IPS DF 19.7 (cell line): ENCODE measurements around the gene P4HB.

ENCODE experiments used
- DNase-seq: peaks from one replicate; pipeline ENCODE4 v3.0.0-alpha.2; 2013; ENCODE audit warnings: low read depth, low spot score

P4HB gene

GRCh38 chr17:81831563-81831956, 28.8 kb downstream of the P4HB start:
- DNase-seq, result no peak

DNA sequence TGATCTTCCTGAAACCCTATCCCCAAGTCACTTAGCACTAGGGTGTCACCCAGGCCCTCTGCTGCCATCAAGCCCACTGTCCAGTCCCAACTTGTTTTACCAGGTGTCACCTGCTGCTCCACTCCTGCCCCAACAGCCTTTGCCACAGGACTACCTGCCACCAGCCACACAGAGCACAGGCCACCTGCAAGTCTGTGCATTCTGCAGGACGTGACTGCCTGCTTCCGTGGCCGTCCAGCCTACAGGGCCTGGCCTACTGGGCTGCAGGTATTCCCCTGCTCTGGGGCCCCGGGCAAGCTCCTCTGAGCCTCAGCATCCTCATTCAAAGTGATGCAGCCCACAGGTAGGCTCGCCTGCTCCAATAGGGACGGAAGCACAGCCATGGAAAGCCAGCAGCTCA, 30.5 kb downstream of the P4HB start:
- no peak for DNase-seq

- DNase-seq, result no peak
These were observed 31.7 kb downstream of the P4HB start for GRCh38 chr17:81828656-81829055.

DNA sequence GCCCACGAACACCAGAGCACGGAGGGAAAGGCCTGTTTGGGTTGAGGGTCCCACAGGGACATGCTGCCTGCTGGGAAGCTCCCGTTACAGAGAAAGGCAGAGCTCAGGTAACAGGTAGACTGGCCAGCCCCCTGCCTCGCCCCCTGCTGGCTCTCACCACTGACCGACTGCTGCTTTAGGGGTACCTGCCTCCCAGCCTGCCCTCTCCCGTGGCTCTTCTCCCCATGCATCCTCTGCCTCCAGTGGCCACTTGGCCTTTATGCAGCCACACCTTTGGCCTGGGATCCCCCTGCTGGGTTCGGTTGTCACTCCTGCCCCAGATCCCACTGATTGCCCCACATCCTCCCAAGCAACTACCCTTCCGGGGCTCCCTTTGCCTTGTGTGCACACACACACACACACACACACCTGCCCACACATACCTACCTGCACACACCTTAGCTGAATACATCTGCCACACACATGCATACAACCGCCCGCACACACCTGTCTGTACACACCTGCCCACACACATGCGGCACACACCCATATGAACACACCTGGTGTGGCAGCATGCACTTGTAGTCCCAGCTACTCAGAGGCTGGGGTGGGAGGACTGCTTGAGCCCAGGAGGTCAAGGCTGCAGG, 34.4 kb downstream of the P4HB start:
- no peak for DNase-seq

GRCh38 chr17:81824595-81824994, 35.7 kb downstream of the P4HB start:
- no peak for DNase-seq

DNA sequence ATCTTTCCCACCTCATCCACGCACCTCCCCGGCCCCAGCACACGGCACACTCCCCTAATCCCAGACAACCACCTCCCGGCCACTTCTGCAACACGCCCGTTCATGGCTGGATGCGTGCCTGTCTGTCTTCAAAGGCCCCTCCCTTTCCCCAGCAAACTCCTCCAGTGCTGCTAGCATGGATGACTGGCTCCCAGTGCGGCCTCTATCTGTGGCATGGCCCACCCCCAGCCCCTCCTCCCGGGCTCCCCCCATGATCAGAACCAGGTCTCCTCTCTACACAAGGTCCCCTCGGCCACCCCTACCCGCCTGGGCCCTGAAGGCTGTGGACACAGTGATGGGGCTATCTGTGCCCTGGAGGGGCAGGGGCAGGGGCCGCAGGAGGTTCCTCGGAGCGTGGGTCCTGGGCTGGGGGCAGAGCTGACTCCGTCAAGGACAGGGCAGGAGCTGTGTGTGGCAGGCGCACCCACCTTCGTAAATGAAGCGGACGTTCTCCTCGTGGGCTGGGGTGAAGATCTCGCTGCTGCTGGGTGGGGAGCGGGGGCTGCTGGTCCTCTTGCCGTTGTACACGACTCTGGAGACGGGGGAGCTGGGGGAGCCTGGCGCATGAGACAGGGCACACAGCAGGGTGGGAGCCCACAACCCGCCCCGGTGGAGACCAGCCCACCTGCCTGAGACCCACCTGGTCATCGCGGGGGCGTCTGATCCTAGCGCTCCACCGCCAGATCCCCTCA, 36.4 kb downstream of the P4HB start:
- DNase-seq, result no peak

- DNase-seq, result no peak
These were observed 37.1 kb downstream of the P4HB start for GRCh38 chr17:81822996-81823819.

DNA sequence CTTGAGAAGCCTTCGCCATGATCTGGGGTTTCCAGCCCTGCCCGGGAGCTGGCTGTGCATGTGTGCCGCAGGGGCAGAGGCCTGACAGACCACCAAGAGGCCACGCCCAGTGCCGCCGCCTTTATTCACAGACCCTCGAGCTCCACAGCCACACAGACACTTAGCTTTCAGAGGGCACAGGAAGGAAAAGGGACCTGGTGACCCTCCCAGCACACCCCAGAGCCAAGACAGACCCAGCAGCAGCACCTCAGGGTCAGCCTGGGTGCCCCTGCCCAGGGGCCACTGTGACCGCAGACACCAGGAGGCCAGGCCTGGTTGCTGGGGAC, 38.1 kb downstream of the P4HB start:
- no peak for DNase-seq

DNA sequence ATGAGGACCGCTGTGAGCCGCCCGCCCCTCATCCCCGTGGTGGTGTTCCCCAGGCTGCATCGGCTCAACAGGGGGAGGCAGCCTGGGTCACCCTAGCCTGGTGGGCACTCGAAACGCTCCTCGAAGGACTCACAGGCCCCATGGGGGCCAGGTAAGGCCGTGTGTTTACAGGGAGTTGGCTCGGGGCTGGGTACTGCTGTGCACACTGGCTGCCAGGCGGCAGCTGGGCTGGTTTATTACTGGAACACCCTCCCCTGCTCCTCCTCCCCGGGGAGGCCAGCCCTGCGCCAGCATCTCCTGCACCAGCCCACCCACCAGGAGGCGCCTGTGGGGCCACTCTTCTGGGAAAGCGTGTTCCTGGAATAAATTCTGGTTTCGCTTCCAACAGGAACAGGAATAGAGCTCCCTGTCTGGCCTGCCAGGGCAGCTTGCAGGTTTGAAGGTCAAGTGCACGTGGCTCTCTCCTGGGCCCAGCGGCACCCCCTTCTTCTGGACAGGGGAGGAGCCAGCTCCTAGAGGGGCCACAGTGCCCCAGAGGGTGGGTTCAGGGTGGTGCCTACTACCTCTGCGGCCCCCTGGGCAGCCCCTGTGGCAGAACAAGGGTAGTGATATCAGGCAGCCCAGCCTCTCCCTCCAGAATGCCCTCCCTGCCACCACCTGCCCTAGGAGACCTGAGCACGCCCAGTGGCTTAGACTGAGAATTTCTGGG, 38.6 kb downstream of the P4HB start:
- DNase-seq, result no peak

- no peak for DNase-seq
These were observed 39.2 kb downstream of the P4HB start for GRCh38 chr17:81821147-81821546.

DNA sequence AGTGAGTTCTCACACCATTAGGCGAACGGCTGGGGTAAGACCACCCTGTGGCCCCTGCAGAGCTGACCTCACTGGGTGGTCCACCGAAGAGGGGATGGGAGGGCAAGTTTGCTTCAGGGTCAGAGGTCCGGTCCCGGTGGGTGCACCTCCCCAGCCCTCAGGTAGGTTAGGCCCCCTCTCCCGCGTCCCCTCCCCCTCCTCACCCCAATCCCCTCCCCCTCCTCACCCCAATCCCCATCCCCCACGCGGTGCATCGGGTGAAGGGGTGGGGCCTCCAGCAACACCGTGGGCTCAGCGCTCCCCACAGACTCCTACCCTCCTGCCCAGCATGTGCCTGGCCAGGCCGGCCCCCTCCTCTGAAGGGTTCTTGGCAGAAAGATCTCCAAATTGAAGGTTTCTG, 40.6 kb downstream of the P4HB start:
- DNase-seq, result no peak

GRCh38 chr17:81817758-81818147, 42.6 kb downstream of the P4HB start:
- no peak for DNase-seq

DNA sequence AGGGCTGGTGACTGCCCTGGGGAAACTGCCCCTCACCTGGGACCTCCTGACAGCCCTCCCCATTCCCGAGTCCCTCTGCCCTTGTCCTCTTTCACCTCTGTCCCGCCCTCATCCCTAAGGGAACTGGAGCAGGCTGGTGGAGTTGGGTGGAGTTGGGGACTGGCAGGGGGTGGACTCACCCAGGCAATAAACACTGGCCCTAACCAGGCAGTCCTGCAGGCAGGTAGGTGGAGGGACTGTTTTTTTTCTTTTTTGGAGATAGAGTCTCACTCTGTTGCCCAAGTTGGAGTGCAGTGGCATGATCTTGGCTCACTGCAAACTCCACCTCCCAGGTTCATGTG, 44.7 kb downstream of the P4HB start:
- no peak for DNase-seq

DNA sequence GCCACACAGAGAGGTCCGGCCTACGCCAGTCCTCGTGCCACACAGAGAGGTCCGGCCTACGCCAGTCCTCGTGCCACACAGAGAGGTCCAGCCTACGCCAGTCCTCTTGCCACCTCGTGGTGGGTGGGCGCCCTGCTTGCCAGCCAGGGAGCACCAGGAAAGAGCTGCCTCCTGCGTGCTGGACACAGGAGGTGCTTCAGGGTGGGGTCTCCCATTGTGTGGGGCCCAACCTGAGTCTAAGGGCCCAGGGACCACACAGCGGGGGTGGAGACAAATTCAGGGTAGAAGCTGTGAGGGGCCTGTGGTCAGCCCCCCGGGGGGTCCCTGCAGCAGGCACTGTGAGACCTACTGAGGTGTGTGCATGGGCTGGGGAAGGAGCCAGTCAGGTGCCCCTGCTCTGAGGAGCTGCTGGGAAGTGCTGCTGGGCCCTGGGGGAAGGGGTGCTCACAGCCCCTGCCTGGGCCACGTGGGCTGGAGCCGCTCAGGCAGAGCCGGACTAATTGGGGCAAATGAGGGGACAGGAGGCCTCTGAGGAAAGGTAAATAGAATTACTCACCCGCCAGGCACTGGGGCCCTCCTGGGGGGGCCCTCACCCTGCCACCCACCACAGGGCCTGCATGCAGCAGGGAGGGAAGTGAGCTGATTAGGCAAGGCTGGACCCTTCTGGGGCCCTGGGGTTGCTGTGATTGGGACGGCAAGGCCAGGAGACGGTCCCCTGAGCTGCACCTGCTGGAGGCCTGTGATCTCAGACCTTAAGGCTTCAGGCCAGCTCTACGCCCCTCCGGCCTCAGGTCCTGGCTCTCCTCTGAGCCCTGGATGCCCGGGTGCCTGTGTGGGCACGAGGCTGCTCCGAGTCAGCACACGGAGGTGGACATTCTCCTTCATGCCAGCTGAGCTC, 45.3 kb downstream of the P4HB start:
- no peak for DNase-seq

GRCh38 chr17:81813861-81814683, 46.3 kb downstream of the P4HB start:
- DNase-seq, result no peak

- DNase-seq, result no peak
These were observed 47.0 kb downstream of the P4HB start for GRCh38 chr17:81813371-81813684.

- no peak for DNase-seq
These were observed 47.6 kb downstream of the P4HB start for GRCh38 chr17:81812571-81813370.

- DNase-seq, result no peak
These were observed 48.4 kb downstream of the P4HB start for GRCh38 chr17:81811705-81812570.
